ENCODE data around the gene SLC25A25.
"Not testable (repeated sequence)": the region's sequence is repeated elsewhere in the genome, so short reads cannot be mapped to it uniquely, and the experiment has no call there.

Gene SLC25A25

GRCh38 chr9:128067645-128068385, at the start of gene SLC25A25:
SLC25A25 (plus strand) TSS chr9:128068232; CDS start chr9:128068320, 88 bp downstream.
- peak; percentile 100 for DNase-seq

GRCh38 chr9:128020692-128021091, 47.3 kb upstream of the SLC25A25 start:
- DNase-seq = no peak

GRCh38 chr9:128021098-128021497, 46.9 kb upstream of the SLC25A25 start:
- no peak for DNase-seq

- DNase-seq = no peak
Observed at GRCh38 chr9:128022886-128023285, 45.1 kb upstream of the SLC25A25 start.

GRCh38 chr9:128023671-128024070, 44.4 kb upstream of the SLC25A25 start:
- not testable (repeated sequence) for DNase-seq

- no peak for DNase-seq
Observed at GRCh38 chr9:128024761-128025308, 43.2 kb upstream of the SLC25A25 start.

GRCh38 chr9:128025736-128026135, 42.3 kb upstream of the SLC25A25 start:
- no peak for DNase-seq

GRCh38 chr9:128026255-128026772, 41.7 kb upstream of the SLC25A25 start:
- DNase-seq = no peak

GRCh38 chr9:128026773-128027541, 41.1 kb upstream of the SLC25A25 start:
- DNase-seq = no peak

GRCh38 chr9:128027705-128028104, 40.3 kb upstream of the SLC25A25 start:
- no peak for DNase-seq

- no peak for DNase-seq
Observed at GRCh38 chr9:128033609-128034008, 34.4 kb upstream of the SLC25A25 start.

GRCh38 chr9:128034821-128035652, 33.0 kb upstream of the SLC25A25 start:
- DNase-seq = peak; percentile 93

- DNase-seq = not testable (repeated sequence)
Observed at GRCh38 chr9:128036522-128036921, 31.5 kb upstream of the SLC25A25 start.

GRCh38 chr9:128040783-128041182, 27.2 kb upstream of the SLC25A25 start:
- DNase-seq = not testable (repeated sequence)

- no peak for DNase-seq
Observed at GRCh38 chr9:128042043-128042442, 26.0 kb upstream of the SLC25A25 start.

GRCh38 chr9:128043467-128043868, 24.6 kb upstream of the SLC25A25 start:
- no peak for DNase-seq

- not testable (repeated sequence) for DNase-seq
Observed at GRCh38 chr9:128045409-128045808, 22.6 kb upstream of the SLC25A25 start.

- DNase-seq = no peak
Observed at GRCh38 chr9:128045831-128046230, 22.2 kb upstream of the SLC25A25 start.

- DNase-seq = no peak
Observed at GRCh38 chr9:128047231-128047630, 20.8 kb upstream of the SLC25A25 start.

- DNase-seq = no peak
Observed at GRCh38 chr9:128048663-128049062, 19.4 kb upstream of the SLC25A25 start.

GRCh38 chr9:128049843-128050242, 18.2 kb upstream of the SLC25A25 start:
- DNase-seq = no peak

- no peak for DNase-seq
Observed at GRCh38 chr9:128051932-128052709, 15.9 kb upstream of the SLC25A25 start.

Data from NCI-H774 (cell line).